NAMALWA (cell line): ENCODE measurements around the gene GPR141.

Experiments used
- DNase-seq: peaks from one replicate; pipeline ENCODE4 v3.0.0-alpha.2; 2015; ENCODE audit warnings: low spot score

GPR141 gene

DNA sequence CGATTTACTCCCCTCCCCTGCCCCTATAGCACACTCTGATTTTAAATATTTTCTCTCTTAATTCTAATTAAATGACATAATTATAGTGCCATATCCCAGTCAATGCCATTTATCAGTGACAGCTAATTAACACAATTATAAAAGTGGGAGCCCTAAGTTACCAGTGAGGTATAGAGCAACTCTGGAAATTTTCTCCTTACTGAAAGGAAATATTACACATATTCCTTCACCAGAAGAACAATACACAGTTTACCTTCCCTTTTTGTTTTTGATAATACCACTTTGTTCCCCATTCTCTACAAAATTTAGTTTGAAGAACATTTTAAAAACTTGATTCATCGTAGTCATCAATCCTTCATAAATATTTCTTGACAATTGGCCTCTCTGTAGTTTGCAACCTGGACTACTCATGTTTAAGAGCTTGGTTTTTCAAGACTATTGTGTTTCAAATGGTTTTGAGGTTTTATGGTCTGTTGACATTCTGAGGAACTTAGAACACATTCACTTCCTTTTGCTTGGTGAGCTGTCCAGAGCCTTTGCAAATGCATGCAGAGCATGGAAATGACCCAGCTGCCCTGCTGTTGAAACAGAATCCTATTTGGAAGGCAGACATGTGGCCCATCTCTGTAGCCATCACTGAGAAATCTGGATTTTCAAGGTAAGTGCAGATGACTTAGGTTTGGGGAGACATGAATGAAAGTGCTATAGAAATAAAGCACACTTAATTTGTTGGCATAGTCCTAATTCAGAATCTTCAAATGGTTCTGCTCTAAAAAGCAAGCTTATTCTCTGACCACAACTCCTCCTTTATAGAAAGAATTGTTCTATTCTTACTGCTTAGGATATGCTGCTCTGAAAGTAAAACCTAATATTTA lies at the start of gene GPR141:
GPR141 (plus strand) TSS at position 521 of the 875 bp plus-strand sequence. CDS start 56,628 bp downstream, outside the sequence.
- peak; percentile 35 for DNase-seq

- DNase-seq, result no peak
Observed at GRCh38 chr7:37635346-37635745, 48.2 kb upstream of the GPR141 start.

DNA sequence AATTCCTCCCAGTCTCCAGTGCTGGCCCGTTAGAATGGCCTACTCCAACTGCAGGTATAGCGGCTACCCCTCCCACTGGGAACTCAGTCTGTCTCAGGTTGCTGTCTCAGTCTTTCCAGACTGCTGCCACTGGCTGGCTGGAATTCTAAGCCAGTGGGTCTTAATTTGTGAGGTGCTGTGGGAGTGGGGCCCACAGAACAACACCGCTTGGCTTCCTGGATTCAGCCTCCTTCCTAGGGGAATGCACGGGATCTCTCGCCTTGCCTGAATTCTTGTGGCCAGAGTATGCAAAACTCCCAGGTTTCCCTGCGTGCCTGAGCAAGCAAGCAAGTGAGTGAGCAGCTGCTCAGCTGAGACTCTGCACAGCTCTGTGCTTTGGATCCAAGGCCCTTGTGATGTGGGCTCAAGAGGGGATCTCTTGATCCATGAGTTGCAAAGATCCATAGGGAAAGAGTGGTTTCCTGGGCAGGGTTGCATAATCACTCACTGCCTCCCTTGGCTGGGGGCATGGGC lies 41.5 kb upstream of the GPR141 start:
- no peak for DNase-seq

DNA sequence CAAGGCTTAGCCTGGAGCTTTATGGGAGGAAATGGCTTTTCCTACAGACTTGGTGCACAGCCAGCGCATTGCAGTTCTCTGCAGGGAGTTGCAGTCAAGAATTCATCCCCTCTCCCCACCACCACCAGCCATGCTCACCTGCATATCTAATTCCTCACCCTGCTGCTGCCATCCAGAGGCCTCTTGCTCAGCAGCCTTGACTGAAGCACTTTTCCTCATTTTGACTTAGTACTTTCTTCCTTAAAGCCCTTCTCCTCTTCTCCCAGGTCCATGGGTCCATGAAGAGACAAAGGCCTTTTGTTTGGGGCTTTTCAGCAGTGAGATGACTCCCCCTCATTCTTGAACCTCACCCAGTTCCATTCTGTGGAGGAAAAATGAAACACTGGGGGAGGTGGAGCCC lies 39.7 kb upstream of the GPR141 start:
- no peak for DNase-seq

DNA sequence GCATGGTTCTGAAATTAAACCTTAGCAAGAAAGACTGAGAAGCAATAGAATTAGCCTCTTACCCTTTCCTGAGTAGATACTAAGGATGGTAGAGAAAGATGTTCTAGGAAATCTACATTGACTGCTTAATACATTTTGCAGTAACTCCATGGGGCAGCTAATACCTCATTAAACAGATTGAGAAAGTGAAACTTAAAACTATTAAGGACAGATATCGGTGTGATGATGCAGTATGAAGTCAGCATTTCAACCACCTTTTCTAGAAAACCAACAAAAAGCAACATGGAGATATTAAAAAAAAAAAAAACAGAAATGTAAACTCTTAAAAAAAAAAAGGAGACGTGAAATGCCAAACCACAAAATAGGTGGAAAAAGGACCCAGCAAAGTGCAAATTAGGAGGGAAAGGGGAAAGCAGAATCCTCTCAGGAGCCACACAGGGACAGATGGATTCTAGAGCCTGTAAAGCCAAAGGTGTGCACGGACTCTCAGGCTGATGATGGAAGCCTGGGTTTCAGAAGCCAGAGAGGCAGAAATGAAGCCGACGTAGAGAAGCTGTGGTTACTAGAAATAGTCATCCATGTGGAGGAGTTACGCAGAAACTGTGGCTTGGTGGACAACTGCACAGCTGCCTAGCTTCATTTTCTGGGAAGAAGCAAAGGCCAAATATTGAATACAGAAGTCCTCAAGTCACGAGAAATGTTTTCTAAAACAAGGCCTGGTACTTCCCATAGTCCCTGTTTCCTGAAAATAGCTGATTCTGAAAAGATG lies 38.1 kb upstream of the GPR141 start:
- no peak for DNase-seq

GRCh38 chr7:37656913-37657530 lies 26.5 kb upstream of the GPR141 start:
- no peak for DNase-seq

DNA sequence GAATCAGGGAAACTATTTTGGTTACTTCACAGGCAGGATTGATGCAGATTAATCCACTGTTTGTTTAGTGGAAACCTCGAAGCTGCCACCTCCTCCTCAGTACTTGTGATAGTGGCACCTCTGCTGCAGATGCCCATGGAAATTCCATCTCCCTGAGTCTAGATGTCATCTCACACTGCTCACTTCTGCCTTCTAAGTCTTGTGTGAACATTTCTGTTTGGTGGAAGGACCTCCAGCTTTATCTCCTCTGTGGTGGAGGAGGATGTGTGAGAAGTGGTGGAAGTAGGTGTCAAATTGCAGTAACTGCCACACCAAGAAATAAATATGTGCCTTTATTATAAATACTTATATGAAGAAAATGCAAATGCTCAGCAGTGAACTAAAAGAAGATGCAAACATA lies 25.8 kb upstream of the GPR141 start:
- no peak for DNase-seq

DNA sequence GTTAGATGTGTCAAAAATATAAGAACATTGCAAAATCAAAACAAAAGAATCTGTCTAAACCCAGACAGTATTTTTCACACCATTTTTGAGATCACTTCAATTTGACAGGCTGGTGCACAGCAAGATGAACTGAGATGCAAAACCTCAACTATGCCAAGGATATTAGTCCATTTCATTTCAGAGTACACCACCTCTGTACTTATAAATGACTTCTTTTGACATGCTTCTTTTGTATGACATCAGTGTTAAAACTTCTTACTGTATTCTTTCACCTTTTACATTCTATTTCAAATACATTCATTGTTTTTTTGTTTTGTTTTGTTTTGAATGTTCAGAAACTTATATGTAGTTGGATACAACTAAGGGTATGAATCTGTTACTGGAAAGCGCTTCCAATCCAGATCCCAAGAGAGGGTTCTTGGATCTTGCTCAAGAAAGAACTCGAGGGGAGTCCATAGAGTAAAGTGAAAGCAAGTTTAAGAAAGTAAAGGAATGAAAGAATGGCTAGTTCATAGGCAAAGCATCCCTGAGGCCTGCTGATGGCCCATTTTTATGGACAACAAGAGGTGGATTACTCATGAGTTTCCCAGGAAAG lies 23.5 kb upstream of the GPR141 start:
- DNase-seq, result no peak

- no peak for DNase-seq
Observed at GRCh38 chr7:37660614-37661013, 23.0 kb upstream of the GPR141 start.

DNA sequence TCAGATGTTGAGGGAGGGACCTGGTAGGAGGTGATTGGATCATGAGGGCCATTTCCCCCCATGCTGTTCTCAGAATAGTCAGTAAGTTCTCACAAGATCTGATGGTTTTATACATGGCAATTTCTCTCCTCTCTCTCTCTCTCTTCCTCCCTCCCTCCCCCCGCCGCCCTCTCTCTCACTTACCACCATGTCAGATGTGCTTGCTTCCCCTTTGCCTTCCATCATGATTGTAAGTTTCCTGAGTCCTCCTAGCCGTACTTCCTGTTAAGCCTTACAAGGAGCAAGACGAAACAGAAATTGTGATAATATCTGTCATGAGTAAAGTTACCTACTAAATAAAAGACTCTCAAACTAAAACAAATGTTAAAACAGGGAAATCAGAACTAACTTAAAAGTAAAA lies 19.9 kb upstream of the GPR141 start:
- no peak for DNase-seq

- no peak for DNase-seq
Observed at GRCh38 chr7:37665352-37666022, 18.1 kb upstream of the GPR141 start.

DNA sequence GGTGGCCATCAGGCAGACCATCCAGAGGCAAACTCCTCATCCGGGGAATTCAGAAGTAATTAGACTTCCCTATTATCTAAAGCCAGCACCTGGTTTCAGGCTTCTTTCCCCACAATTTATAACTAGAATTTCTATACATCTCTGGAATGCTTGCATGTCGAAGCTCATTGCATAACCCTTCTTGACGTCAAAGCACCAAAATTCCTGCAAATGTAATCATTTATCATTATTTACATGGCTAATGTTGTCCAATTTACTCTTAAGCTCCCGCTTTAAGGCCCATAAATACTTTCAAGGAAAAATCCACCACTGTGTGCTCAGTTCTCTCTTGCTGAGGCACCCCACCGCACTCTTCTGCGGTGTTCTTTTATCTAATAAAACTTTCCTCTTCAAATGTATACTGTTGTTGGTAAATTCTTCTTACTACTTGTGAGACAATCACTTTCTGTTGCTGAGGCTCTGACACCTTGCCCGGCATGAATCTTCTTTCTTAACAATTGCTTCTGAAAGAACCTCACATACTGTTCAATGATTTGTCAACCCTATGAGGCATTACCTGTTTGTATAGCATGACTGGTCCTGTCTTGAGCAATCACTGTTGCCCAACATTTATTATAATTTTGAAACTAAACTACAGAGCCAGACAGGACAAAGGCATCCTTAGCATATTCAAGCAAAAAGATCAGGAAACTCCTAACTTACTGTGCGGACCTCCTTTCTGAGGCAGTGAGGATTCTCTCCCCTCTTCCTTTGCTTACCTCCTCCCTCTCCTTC lies 17.4 kb upstream of the GPR141 start:
- no peak for DNase-seq

- DNase-seq, result no peak
Observed at GRCh38 chr7:37669818-37670217, 13.7 kb upstream of the GPR141 start.

- no peak for DNase-seq
Observed at GRCh38 chr7:37670436-37670835, 13.1 kb upstream of the GPR141 start.

GRCh38 chr7:37671876-37672275 lies 11.7 kb upstream of the GPR141 start:
- no peak for DNase-seq

- DNase-seq, result no peak
Observed at GRCh38 chr7:37672926-37673325, 10.6 kb upstream of the GPR141 start.

GRCh38 chr7:37673523-37673922 lies 10.0 kb upstream of the GPR141 start:
- DNase-seq, result no peak

DNA sequence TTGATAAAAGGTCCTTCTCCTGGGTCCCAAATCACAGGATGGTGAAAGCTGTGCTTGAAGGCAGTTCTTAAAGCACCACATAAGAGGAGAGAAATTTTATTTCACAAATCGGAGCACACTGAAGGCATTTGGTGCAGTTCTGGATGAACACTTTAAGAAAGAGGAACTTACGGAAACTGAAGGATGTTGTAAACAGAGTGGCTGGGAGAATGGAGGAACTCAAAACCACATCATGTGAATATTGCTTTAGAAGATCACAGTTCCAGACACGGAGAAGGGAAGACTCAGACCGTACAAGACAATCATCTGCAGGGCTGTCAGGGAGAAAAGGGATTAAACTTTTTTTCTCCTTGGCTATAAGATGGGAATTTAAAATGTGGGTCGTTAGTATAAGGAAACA lies 9.0 kb upstream of the GPR141 start:
- DNase-seq, result no peak

GRCh38 chr7:37675749-37676148 lies 7.8 kb upstream of the GPR141 start:
- no peak for DNase-seq

GRCh38 chr7:37684927-37685326 lies 1.4 kb downstream of the GPR141 start:
- DNase-seq, result no peak
